Measurements from ENCODE around the gene MED13L.

MED13L gene

GRCh38 chr12:116217045-116217735 is 60.3 kb downstream of the MED13L start:
- H3K4me3 ChIP-seq (ENCODE audit: low read length), result no peak overlapping the region
- no peak overlapping the region for H3K9ac ChIP-seq (ENCODE audit: low read depth, low read length)
- no peaks in the 10 kb centered on the region for H3K36me3 ChIP-seq (ENCODE audit: insufficient read depth, low read length)
- H3K4me1 ChIP-seq (ENCODE audit: control insufficient read depth, insufficient read depth, low read length), result peaks cover 21% of the 10 kb centered on the region
- no peak overlapping the region for H3K4me2 ChIP-seq (ENCODE audit: low read length)
- H3K27me3 ChIP-seq (ENCODE audit: control insufficient read depth, insufficient read depth, low read length), result no peaks in the 10 kb centered on the region
- no peaks in the 10 kb centered on the region for H3K9me3 ChIP-seq (replicated peaks; ENCODE audit: low read length)

GRCh38 chr12:116216022-116216756 is 61.3 kb downstream of the MED13L start:
- H3K36me3 ChIP-seq (ENCODE audit: insufficient read depth, low read length), result no peaks in the 10 kb centered on the region
- no peaks in the 10 kb centered on the region for H3K9me3 ChIP-seq (replicated peaks; ENCODE audit: low read length)
- no peak overlapping the region for H3K4me2 ChIP-seq (ENCODE audit: low read length)
- no peak overlapping the region for H3K9ac ChIP-seq (ENCODE audit: low read depth, low read length)
- H3K4me1 ChIP-seq (ENCODE audit: control insufficient read depth, insufficient read depth, low read length), result peaks cover 17% of the 10 kb centered on the region
- no peaks in the 10 kb centered on the region for H3K27me3 ChIP-seq (ENCODE audit: control insufficient read depth, insufficient read depth, low read length)
- no peak overlapping the region for H3K4me3 ChIP-seq (ENCODE audit: low read length)

- Histone ChIP-seq H3K36me3 (ENCODE audit: insufficient read depth, low read length) (no peaks in the 10 kb centered on the region), H3K4me1 (ENCODE audit: control insufficient read depth, insufficient read depth, low read length) (peaks cover 17% of the 10 kb centered on the region), H3K9me3 (replicated peaks; ENCODE audit: low read length) (no peaks in the 10 kb centered on the region), H3K4me2 (ENCODE audit: low read length) (no peak overlapping the region), H3K27me3 (ENCODE audit: control insufficient read depth, insufficient read depth, low read length) (no peaks in the 10 kb centered on the region), H3K4me3 (ENCODE audit: low read length) (no peak overlapping the region), H3K9ac (ENCODE audit: low read depth, low read length) (no peak overlapping the region)
Observed at GRCh38 chr12:116215023-116215422, 62.5 kb downstream of the MED13L start.

GRCh38 chr12:116213885-116214527 is 63.5 kb downstream of the MED13L start:
- Histone ChIP-seq H3K4me2 (ENCODE audit: low read length) (no peak overlapping the region), H3K27me3 (ENCODE audit: control insufficient read depth, insufficient read depth, low read length) (no peaks in the 10 kb centered on the region), H3K4me1 (ENCODE audit: control insufficient read depth, insufficient read depth, low read length) (peaks cover 17% of the 10 kb centered on the region), H3K9me3 (replicated peaks; ENCODE audit: low read length) (no peaks in the 10 kb centered on the region), H3K36me3 (ENCODE audit: insufficient read depth, low read length) (no peaks in the 10 kb centered on the region), H3K4me3 (ENCODE audit: low read length) (no peak overlapping the region), H3K9ac (ENCODE audit: low read depth, low read length) (no peak overlapping the region)

GRCh38 chr12:116213014-116213413 is 64.5 kb downstream of the MED13L start:
- no peak overlapping the region for H3K9ac ChIP-seq (ENCODE audit: low read depth, low read length)
- H3K4me2 ChIP-seq (ENCODE audit: low read length), result no peak overlapping the region
- peaks cover 10% of the 10 kb centered on the region for H3K4me1 ChIP-seq (ENCODE audit: control insufficient read depth, insufficient read depth, low read length)
- no peak overlapping the region for H3K4me3 ChIP-seq (ENCODE audit: low read length)
- no peaks in the 10 kb centered on the region for H3K27me3 ChIP-seq (ENCODE audit: control insufficient read depth, insufficient read depth, low read length)
- no peaks in the 10 kb centered on the region for H3K36me3 ChIP-seq (ENCODE audit: insufficient read depth, low read length)
- no peaks in the 10 kb centered on the region for H3K9me3 ChIP-seq (replicated peaks; ENCODE audit: low read length)

- no peak overlapping the region for H3K4me2 ChIP-seq (ENCODE audit: low read length)
- no peaks in the 10 kb centered on the region for H3K36me3 ChIP-seq (ENCODE audit: insufficient read depth, low read length)
- no peak overlapping the region for H3K9ac ChIP-seq (ENCODE audit: low read depth, low read length)
- no peaks in the 10 kb centered on the region for H3K9me3 ChIP-seq (replicated peaks; ENCODE audit: low read length)
- no peaks in the 10 kb centered on the region for H3K27me3 ChIP-seq (ENCODE audit: control insufficient read depth, insufficient read depth, low read length)
- no peaks in the 10 kb centered on the region for H3K4me1 ChIP-seq (ENCODE audit: control insufficient read depth, insufficient read depth, low read length)
- no peak overlapping the region for H3K4me3 ChIP-seq (ENCODE audit: low read length)
Observed at GRCh38 chr12:116210762-116211161, 66.7 kb downstream of the MED13L start.

- H3K27me3 ChIP-seq (ENCODE audit: control insufficient read depth, insufficient read depth, low read length), result no peaks in the 10 kb centered on the region
- no peak overlapping the region for H3K4me2 ChIP-seq (ENCODE audit: low read length)
- H3K4me1 ChIP-seq (ENCODE audit: control insufficient read depth, insufficient read depth, low read length), result no peaks in the 10 kb centered on the region
- H3K9me3 ChIP-seq (replicated peaks; ENCODE audit: low read length), result no peaks in the 10 kb centered on the region
- H3K36me3 ChIP-seq (ENCODE audit: insufficient read depth, low read length), result no peaks in the 10 kb centered on the region
- H3K9ac ChIP-seq (ENCODE audit: low read depth, low read length), result no peak overlapping the region
- H3K4me3 ChIP-seq (ENCODE audit: low read length), result no peak overlapping the region
Observed at GRCh38 chr12:116210131-116210530, 67.4 kb downstream of the MED13L start.

- no peaks in the 10 kb centered on the region for H3K4me1 ChIP-seq (ENCODE audit: control insufficient read depth, insufficient read depth, low read length)
- no peaks in the 10 kb centered on the region for H3K27me3 ChIP-seq (ENCODE audit: control insufficient read depth, insufficient read depth, low read length)
- no peaks in the 10 kb centered on the region for H3K9me3 ChIP-seq (replicated peaks; ENCODE audit: low read length)
- H3K36me3 ChIP-seq (ENCODE audit: insufficient read depth, low read length), result no peaks in the 10 kb centered on the region
- no peak overlapping the region for H3K4me3 ChIP-seq (ENCODE audit: low read length)
- no peak overlapping the region for H3K4me2 ChIP-seq (ENCODE audit: low read length)
- no peak overlapping the region for H3K9ac ChIP-seq (ENCODE audit: low read depth, low read length)
Observed at GRCh38 chr12:116209503-116209902, 68.0 kb downstream of the MED13L start.

GRCh38 chr12:116207274-116207673 is 70.2 kb downstream of the MED13L start:
- H3K4me3 ChIP-seq (ENCODE audit: low read length), result no peak overlapping the region
- no peak overlapping the region for H3K4me2 ChIP-seq (ENCODE audit: low read length)
- no peaks in the 10 kb centered on the region for H3K36me3 ChIP-seq (ENCODE audit: insufficient read depth, low read length)
- no peak overlapping the region for H3K9ac ChIP-seq (ENCODE audit: low read depth, low read length)
- H3K27me3 ChIP-seq (ENCODE audit: control insufficient read depth, insufficient read depth, low read length), result no peaks in the 10 kb centered on the region
- H3K4me1 ChIP-seq (ENCODE audit: control insufficient read depth, insufficient read depth, low read length), result peaks cover 12% of the 10 kb centered on the region
- no peaks in the 10 kb centered on the region for H3K9me3 ChIP-seq (replicated peaks; ENCODE audit: low read length)

GRCh38 chr12:116206828-116207227 is 70.7 kb downstream of the MED13L start:
- Histone ChIP-seq H3K4me3 (ENCODE audit: low read length) (no peak overlapping the region), H3K9ac (ENCODE audit: low read depth, low read length) (no peak overlapping the region), H3K9me3 (replicated peaks; ENCODE audit: low read length) (no peaks in the 10 kb centered on the region), H3K27me3 (ENCODE audit: control insufficient read depth, insufficient read depth, low read length) (no peaks in the 10 kb centered on the region), H3K36me3 (ENCODE audit: insufficient read depth, low read length) (no peaks in the 10 kb centered on the region), H3K4me2 (ENCODE audit: low read length) (no peak overlapping the region), H3K4me1 (ENCODE audit: control insufficient read depth, insufficient read depth, low read length) (peaks cover 16% of the 10 kb centered on the region)

GRCh38 chr12:116204785-116205184 is 72.7 kb downstream of the MED13L start:
- Histone ChIP-seq H3K4me1 (ENCODE audit: control insufficient read depth, insufficient read depth, low read length) (peaks cover 35% of the 10 kb centered on the region), H3K4me3 (ENCODE audit: low read length) (no peak overlapping the region), H3K9ac (ENCODE audit: low read depth, low read length) (no peak overlapping the region)

More at GRCh38 chr12:116204785-116205184, 72.7 kb downstream of the MED13L start:
- Histone ChIP-seq H3K36me3 (ENCODE audit: insufficient read depth, low read length) (no peaks in the 10 kb centered on the region), H3K27me3 (ENCODE audit: control insufficient read depth, insufficient read depth, low read length) (no peaks in the 10 kb centered on the region), H3K4me2 (ENCODE audit: low read length) (no peak overlapping the region), H3K9me3 (replicated peaks; ENCODE audit: low read length) (no peaks in the 10 kb centered on the region)
